GM12878 (cell line): ENCODE measurements around the gene ARL14EP. TPM values are rescaled to one million over a fixed set of nuclear protein-coding genes. Genes with fewer than 3 reads are reported as not detected.

Experiments used
- CEBPZ ChIP-seq: fragments of 150-350 bp; IDR thresholded peaks from 2 replicates; pipeline ENCODE4 v1.6.1; 2016; ENCODE audit warnings: low read depth, low read length
- CHD1 ChIP-seq: IDR thresholded peaks from 2 replicates; pipeline ENCODE4 v1.6.1; 2012; ENCODE audit warnings: low read depth, low read length, improper control_type of control experiment
- CTCF ChIP-seq, 3 experiments: IDR thresholded peaks in 2 of 3; conservative IDR thresholded peaks in 1 of 3; 2 replicates each; pipeline ENCODE4 v1.5.1; 2011; ENCODE audit warnings: low read depth in 3 of 3, low read length in 3 of 3, mild to moderate bottlenecking in 3 of 3, control low read depth in 2 of 3, moderate library complexity in 2 of 3, inconsistent platforms in 1 of 3, mixed read lengths in 1 of 3; ENCODE audit not compliant: control insufficient read depth in 2 of 3, insufficient read depth in 1 of 3; ENCODE audit errors: extremely low read depth in 1 of 3
- ELK1 ChIP-seq: IDR thresholded peaks from 2 replicates; pipeline ENCODE4 v1.6.1; 2012; ENCODE audit warnings: low read depth, low read length, improper control_type of control experiment
- FOS ChIP-seq: IDR thresholded peaks from 3 replicates; pipeline ENCODE4 v1.6.1; 2011; ENCODE audit warnings: borderline replicate concordance; ENCODE audit not compliant: insufficient read length; ENCODE audit errors: extremely low read depth
- GABPA ChIP-seq: IDR thresholded peaks from 2 replicates; pipeline ENCODE4 v1.6.1; 2014; ENCODE audit warnings: antibody characterized with exemption, low read depth, mild to moderate bottlenecking, inconsistent platforms
- LARP7 ChIP-seq: fragments of 450-650 bp; IDR thresholded peaks from 2 replicates; pipeline ENCODE4 v1.6.1; 2017; ENCODE audit warnings: mild to moderate bottlenecking
- NFIC ChIP-seq: IDR thresholded peaks from 2 replicates; pipeline ENCODE4 v1.6.1; 2012; ENCODE audit warnings: low read depth, mild to moderate bottlenecking, inconsistent platforms, low read length, moderate library complexity
- NFYA ChIP-seq: IDR thresholded peaks from 2 replicates; pipeline ENCODE4 v1.6.1; 2011; ENCODE audit warnings: low read depth, mild to moderate bottlenecking, low read length, improper control_type of control experiment, borderline replicate concordance
- NFYB ChIP-seq: IDR thresholded peaks from 2 replicates; pipeline ENCODE4 v1.6.1; 2011; ENCODE audit warnings: low read depth, mild to moderate bottlenecking, low read length, improper control_type of control experiment, moderate library complexity; ENCODE audit not compliant: insufficient read depth
- POU2F2 ChIP-seq: IDR thresholded peaks from 3 replicates; pipeline ENCODE4 v1.6.1; 2011; ENCODE audit warnings: low read depth, mild to moderate bottlenecking, low read length, borderline replicate concordance
- SIN3A ChIP-seq: IDR thresholded peaks from 2 replicates; pipeline ENCODE4 v1.6.1; 2012; ENCODE audit warnings: low read depth, low read length, improper control_type of control experiment
- SMARCA5 ChIP-seq: fragments of 450-650 bp; IDR thresholded peaks from 2 replicates; pipeline ENCODE4 v1.6.1; 2017; ENCODE audit warnings: mild to moderate bottlenecking
- SREBF2 ChIP-seq: IDR thresholded peaks from 2 replicates; pipeline ENCODE4 v1.6.1; 2012; ENCODE audit warnings: mild to moderate bottlenecking, low read length
- YY1 ChIP-seq: IDR thresholded peaks from 2 replicates; pipeline ENCODE4 v1.6.1; 2011; ENCODE audit warnings: low read depth, mild to moderate bottlenecking, low read length
- ZBTB11 ChIP-seq: fragments of 450-650 bp; formaldehyde crosslinking; IDR thresholded peaks from 2 replicates; pipeline ENCODE4 v1.5.0; 2022; ENCODE audit warnings: mild to moderate bottlenecking, missing genetic modification characterization
- ZBTB33 ChIP-seq: fragments of 450-650 bp; IDR thresholded peaks from 2 replicates; pipeline ENCODE4 v1.6.1; 2017; ENCODE audit warnings: mild to moderate bottlenecking
- ZSCAN29 ChIP-seq: fragments of 450-650 bp; IDR thresholded peaks from 2 replicates; pipeline ENCODE4 v1.6.1; 2017; ENCODE audit warnings: mild to moderate bottlenecking, moderate library complexity
- ZZZ3 ChIP-seq: IDR thresholded peaks from 2 replicates; pipeline ENCODE4 v1.6.1; 2011; ENCODE audit warnings: low read depth; ENCODE audit not compliant: control insufficient read depth, insufficient read length
- polyA plus RNA-seq, 11 experiments: library from polyadenylated mRNA; depleted of rRNA in 4 of 11; unstranded in 6 of 11; stranded (reverse) in 5 of 11; fragments of >200 nt; fragmentation: Nextera tagmentation in 4 of 11; fragmentation: Illumina TruSeq in 1 of 11; extraction: Ambion mirVana in 4 of 11; extraction: Trizol in 1 of 11; gene quantifications; 1 replicate in 1 of 11; 2 replicates in 10 of 11; pipeline versions ENCODE4 v1.2.1 to v1.2.3, GENCODE V29; 2011 to 2016; ENCODE audit warnings: inconsistent platforms in 2 of 11, missing spikeins in 2 of 11, low read depth in 1 of 11
- total RNA-seq, 4 experiments: library from RNA; depleted of rRNA in 3 of 4; stranded (reverse); fragments of >200 nt in 3 of 4; fragmentation: Illumina TruSeq in 1 of 4; extraction: Trizol in 1 of 4; gene quantifications; 2 replicates each; pipeline versions ENCODE4 v1.2.1 to v1.2.3, GENCODE V29; 2013 to 2021

Gene ARL14EP
- total and polyA plus RNA-seq, 10 of the 15 experiments (the other 5 are each of a cell fraction or from before 2014, with no cell fraction given): 18.1 to 59.8 (median 42.8) TPM

GRCh38 chr11:30310623-30311022 is 12.3 kb upstream of the ARL14EP start (continued):
- TF ChIP-seq NFYB: no peak
- no peak for TF ChIP-seq SMARCA5
- no peak for TF ChIP-seq SREBF2
- no peak for TF ChIP-seq POU2F2
- no peak for TF ChIP-seq SIN3A
- TF ChIP-seq CEBPZ: no peak
- TF ChIP-seq NFYA: no peak
- TF ChIP-seq ZZZ3: no peak
- TF ChIP-seq CTCF (IDR thresholded peaks at IDR 0.05 in 2 of 3, conservative IDR thresholded peaks at IDR 0.05 in 1 of 3; ENCODE audit: control insufficient read depth in 2 of 3, extremely low read depth in 1 of 3, insufficient read depth in 1 of 3, low read depth in 3 of 3, low read length in 3 of 3): no peak
- TF ChIP-seq FOS: no peak
- TF ChIP-seq LARP7: no peak
- no peak for TF ChIP-seq ZBTB33
- no peak for TF ChIP-seq ELK1
- no peak for TF ChIP-seq YY1
- no peak for TF ChIP-seq ZBTB11 (CRISPR knock-in tag)
- TF ChIP-seq GABPA: peak; percentile 8; the same call in 1 of the 2 replicates
- TF ChIP-seq NFIC: peak; percentile 86
- no peak for TF ChIP-seq ZSCAN29
- no peak for TF ChIP-seq CHD1
